GM19099 (cell line): ENCODE data around the gene AGBL5.
A peak's percentile ranks its signal among the peaks of the same experiment; 100 is the strongest.

Source experiments
- POLR2A ChIP-seq: IDR thresholded peaks from 3 replicates; pipeline ENCODE4 v1.6.1; 2011; ENCODE audit warnings: low read depth; ENCODE audit not compliant: insufficient read length; ENCODE audit errors: extremely low read depth

AGBL5 gene

GRCh38 chr2:27016801-27017325 is 34.6 kb upstream of the AGBL5 start:
- no peak for TF ChIP-seq POLR2A

- TF ChIP-seq POLR2A, result no peak
Observed at GRCh38 chr2:27018142-27018541, 33.3 kb upstream of the AGBL5 start.

- TF ChIP-seq POLR2A, result no peak
Observed at GRCh38 chr2:27019459-27019858, 32.0 kb upstream of the AGBL5 start.

GRCh38 chr2:27019931-27020855 is 31.3 kb upstream of the AGBL5 start:
- no peak for TF ChIP-seq POLR2A

- no peak for TF ChIP-seq POLR2A
Observed at GRCh38 chr2:27021253-27022049, 30.0 kb upstream of the AGBL5 start.

GRCh38 chr2:27023740-27024139 is 27.7 kb upstream of the AGBL5 start:
- no peak for TF ChIP-seq POLR2A

- TF ChIP-seq POLR2A, result no peak
Observed at GRCh38 chr2:27024188-27024587, 27.3 kb upstream of the AGBL5 start.

- no peak for TF ChIP-seq POLR2A
Observed at GRCh38 chr2:27024812-27025211, 26.7 kb upstream of the AGBL5 start.

- no peak for TF ChIP-seq POLR2A
Observed at GRCh38 chr2:27025281-27025800, 26.1 kb upstream of the AGBL5 start.

- TF ChIP-seq POLR2A, result no peak
Observed at GRCh38 chr2:27025861-27026851, 25.3 kb upstream of the AGBL5 start.

GRCh38 chr2:27027211-27027651 is 24.2 kb upstream of the AGBL5 start:
- no peak for TF ChIP-seq POLR2A

- TF ChIP-seq POLR2A, result no peak
Observed at GRCh38 chr2:27029051-27029450, 22.4 kb upstream of the AGBL5 start.

- peak; percentile 83 for TF ChIP-seq POLR2A
Observed at GRCh38 chr2:27032495-27033252, 18.8 kb upstream of the AGBL5 start, which contains the start of gene TMEM214. TSS of gene TMEM214 (plus strand) at chr2:27032965. CDS start at chr2:27033016, 51 bp downstream.
